H9 (cell line): Measurements from ENCODE around the gene STK17B. TPM values are rescaled to one million over a fixed set of nuclear protein-coding genes. Genes with fewer than 3 reads are reported as not detected.

Source experiments
- DNase-seq: peaks from one replicate; pipeline ENCODE4 v3.0.0-alpha.2; 2017
- H2AFZ ChIP-seq: one replicate; pipeline ENCODE4 v1.6.1; 2013; ENCODE audit warnings: mild to moderate bottlenecking, low read length, control low read depth, moderate library complexity
- H2AK5ac ChIP-seq: 2 replicates; pipeline ENCODE4 v1.6.1; 2013; ENCODE audit warnings: low read length, control low read depth, mixed read lengths; ENCODE audit not compliant: insufficient read length
- H2BK120ac ChIP-seq: one replicate; pipeline ENCODE4 v1.6.1; 2013; ENCODE audit warnings: low read depth, mild to moderate bottlenecking, low read length, control low read depth, inconsistent platforms; ENCODE audit not compliant: poor library complexity, severe bottlenecking
- H2BK12ac ChIP-seq: 2 replicates; pipeline ENCODE4 v1.6.1; 2013; ENCODE audit warnings: low read length, control low read depth, mixed read lengths, low read depth; ENCODE audit not compliant: insufficient read length
- H2BK15ac ChIP-seq: 2 replicates; pipeline ENCODE4 v1.6.1; 2013; ENCODE audit warnings: low read depth, low read length, control low read depth
- H2BK20ac ChIP-seq: one replicate; pipeline ENCODE4 v1.6.1; 2013; ENCODE audit warnings: low read depth, mild to moderate bottlenecking, low read length, control low read depth, inconsistent platforms; ENCODE audit not compliant: poor library complexity, severe bottlenecking
- H2BK5ac ChIP-seq: 2 replicates; pipeline ENCODE4 v1.6.1; 2013; ENCODE audit warnings: low read length, control low read depth, mixed read lengths; ENCODE audit not compliant: insufficient read length
- H3K14ac ChIP-seq: 2 replicates; pipeline ENCODE4 v1.6.1; 2013; ENCODE audit warnings: low read length, control low read depth; ENCODE audit not compliant: insufficient read depth
- H3K18ac ChIP-seq: 2 replicates; pipeline ENCODE4 v1.6.1; 2013; ENCODE audit warnings: low read depth, mild to moderate bottlenecking, mixed read lengths, low read length, control low read depth; ENCODE audit not compliant: insufficient read length
- H3K23ac ChIP-seq: 2 replicates; pipeline ENCODE4 v1.6.1; 2013; ENCODE audit warnings: low read length, control low read depth, mixed read lengths, low read depth; ENCODE audit not compliant: insufficient read length
- H3K23me2 ChIP-seq: 2 replicates; pipeline ENCODE4 v1.6.1; 2013; ENCODE audit warnings: low read depth, mild to moderate bottlenecking, mixed read lengths, low read length, control low read depth; ENCODE audit not compliant: insufficient read length, poor library complexity, severe bottlenecking
- H3K27ac ChIP-seq: 2 replicates; pipeline ENCODE4 v1.5.1; 2013; ENCODE audit warnings: low read length, control low read depth, mixed read lengths, low read depth; ENCODE audit not compliant: insufficient read length
- H3K27me3 ChIP-seq: 2 replicates; pipeline ENCODE4 v1.6.1; 2013; ENCODE audit warnings: low read length, control low read depth, inconsistent platforms; ENCODE audit not compliant: insufficient read depth
- H3K4ac ChIP-seq: 2 replicates; pipeline ENCODE4 v1.6.1; 2013; ENCODE audit warnings: low read depth, mild to moderate bottlenecking, control low read depth, inconsistent platforms, low read length, moderate library complexity
- H3K4me1 ChIP-seq: 2 replicates; pipeline ENCODE4 v1.6.1; 2013; ENCODE audit warnings: low read length, control low read depth, inconsistent platforms; ENCODE audit not compliant: insufficient read depth
- H3K4me2 ChIP-seq: 2 replicates; pipeline ENCODE4 v1.6.1; 2013; ENCODE audit warnings: low read length, control low read depth, mixed read lengths; ENCODE audit not compliant: insufficient read length, insufficient read depth
- H3K56ac ChIP-seq: 2 replicates; pipeline ENCODE4 v1.6.1; 2013; ENCODE audit warnings: low read depth, mild to moderate bottlenecking, mixed read lengths, low read length, control low read depth; ENCODE audit not compliant: insufficient read length
- H3K79me1 ChIP-seq: 2 replicates; pipeline ENCODE4 v1.6.1; 2013; ENCODE audit warnings: low read depth, mild to moderate bottlenecking, moderate library complexity, low read length, control low read depth, inconsistent platforms; ENCODE audit not compliant: insufficient read depth, poor library complexity, severe bottlenecking
- H3K79me2 ChIP-seq: 2 replicates; pipeline ENCODE4 v1.6.1; 2013; ENCODE audit warnings: low read length, control low read depth, inconsistent platforms; ENCODE audit not compliant: insufficient read depth
- H3K9ac ChIP-seq: 2 replicates; pipeline ENCODE4 v1.6.1; 2013; ENCODE audit warnings: low read length, control low read depth, mixed read lengths; ENCODE audit not compliant: insufficient read length; ENCODE audit errors: extremely low read depth
- H3K9me3 ChIP-seq: one replicate; pipeline ENCODE4 v1.6.1; 2013; ENCODE audit warnings: low read depth, low read length, inconsistent platforms; ENCODE audit not compliant: control insufficient read depth
- H3T11ph ChIP-seq: one replicate; pipeline ENCODE4 v1.6.1; 2013; ENCODE audit warnings: mild to moderate bottlenecking, low read length, control low read depth, inconsistent platforms
- H4K20me1 ChIP-seq: one replicate; pipeline ENCODE4 v1.6.1; 2013; ENCODE audit not compliant: control insufficient read depth, insufficient read length, insufficient read depth
- H4K5ac ChIP-seq: 2 replicates; pipeline ENCODE4 v1.6.1; 2013; ENCODE audit warnings: low read depth, mild to moderate bottlenecking, mixed read lengths, low read length, control low read depth; ENCODE audit not compliant: insufficient read length
- H4K8ac ChIP-seq: replicated peaks from 2 replicates; pipeline ENCODE4 v1.6.1; 2013; ENCODE audit warnings: low read length, control low read depth, mixed read lengths, low read depth; ENCODE audit not compliant: insufficient read length
- H4K91ac ChIP-seq: 2 replicates; pipeline ENCODE4 v1.6.1; 2013; ENCODE audit warnings: low read depth, mild to moderate bottlenecking, moderate library complexity, mixed read lengths, low read length, control low read depth; ENCODE audit not compliant: insufficient read length
- H3K27ac Mint-ChIP-seq, 3 experiments: 2 replicates in 2 of 3; 3 replicates in 1 of 3; pipeline ENCODE4 v1.8.0; 2020 to 2021; ENCODE audit warnings: mixed read lengths in 3 of 3, mild to moderate bottlenecking in 1 of 3, moderate library complexity in 1 of 3
- H3K27me3 Mint-ChIP-seq: 2 replicates; pipeline ENCODE4 v1.8.0; 2021; ENCODE audit warnings: low read depth, mild to moderate bottlenecking, moderate library complexity, mixed read lengths
- H3K36me3 Mint-ChIP-seq, 3 experiments: 2 replicates in 2 of 3; 3 replicates in 1 of 3; pipeline ENCODE4 v1.8.0; 2020 to 2021; ENCODE audit warnings: low read depth in 3 of 3, mixed read lengths in 3 of 3; ENCODE audit not compliant: insufficient read depth in 1 of 3
- H3K4me1 Mint-ChIP-seq, 2 experiments: 2 replicates each; pipeline ENCODE4 v1.8.0; 2020; ENCODE audit warnings: mixed read lengths in 2 of 2
- H3K4me3 Mint-ChIP-seq, 2 experiments: 2 replicates in 1 of 2; 3 replicates in 1 of 2; pipeline ENCODE4 v1.8.0; 2020 to 2021; ENCODE audit warnings: mild to moderate bottlenecking in 2 of 2, mixed read lengths in 2 of 2, moderate library complexity in 1 of 2
- H3K9me3 Mint-ChIP-seq, 2 experiments: 2 replicates in 1 of 2; 3 replicates in 1 of 2; pipeline ENCODE4 v1.8.0; 2020; ENCODE audit warnings: mild to moderate bottlenecking in 2 of 2, mixed read lengths in 2 of 2, moderate library complexity in 1 of 2
- CTCF ChIP-seq: fragments of 200-600 bp; sonication (generic); conservative IDR thresholded peaks from 3 replicates; pipeline ENCODE4 v1.8.0; 2021; ENCODE audit warnings: antibody characterized with exemption, mild to moderate bottlenecking
- WGBS: extraction: QIAGEN DNeasy Blood & Tissue Kit; methylation state at CpG from one replicate; pipeline ENCODE4 v1.1.7; 2013; ENCODE audit warnings: missing lambda C conversion rate, low lambda C conversion rate, mixed read lengths; ENCODE audit not compliant: insufficient read length; ENCODE audit errors: extremely low coverage; 5-methylcytosine and 5-hydroxymethylcytosine counted together
- total RNA-seq: library from RNA; stranded (reverse); gene quantifications from 2 replicates; pipeline ENCODE4 v1.2.1, GENCODE V29; 2021

The STK17B gene
- total RNA-seq, 1 experiment from 2014 or later = 6.1 TPM

- peaks cover 23% of the 10 kb centered on the region for H3K27me3 Mint-ChIP-seq
- no peak for TF ChIP-seq CTCF
- H4K91ac ChIP-seq = no peak overlapping the region
- no peaks in the 10 kb centered on the region for H3K9me3 Mint-ChIP-seq
- H2AFZ ChIP-seq = no peak overlapping the region
- H3K9ac ChIP-seq = no peak overlapping the region
- H3K56ac ChIP-seq = no peak overlapping the region
- H4K20me1 ChIP-seq = no peaks in the 10 kb centered on the region
- peaks cover 17 to 27% of the 10 kb centered on the region in 2 experiments for H3K4me1 Mint-ChIP-seq
- no peak overlapping the region for H3K4me2 ChIP-seq
- H4K8ac ChIP-seq = no peak overlapping the region
- no peak overlapping the region for H2BK120ac ChIP-seq
- H3K79me1 ChIP-seq = no peaks in the 10 kb centered on the region
- H3K27me3 ChIP-seq = no peaks in the 10 kb centered on the region
- H3K79me2 ChIP-seq = no peaks in the 10 kb centered on the region; the same call in 1 of the 2 replicates
- H2BK12ac ChIP-seq = no peak overlapping the region
- no peak overlapping the region for H3K23ac ChIP-seq
- H2AK5ac ChIP-seq = no peak overlapping the region
- no peak overlapping the region for H3K4ac ChIP-seq
- no peak overlapping the region for H2BK5ac ChIP-seq
- no peaks in the 10 kb centered on the region for H3K36me3 Mint-ChIP-seq
- DNase-seq = no peak
- H3K14ac ChIP-seq = no peak overlapping the region
- H3K23me2 ChIP-seq = peaks cover 11% of the 10 kb centered on the region
- no peaks in the 10 kb centered on the region for H3K4me1 ChIP-seq
- no peaks in the 10 kb centered on the region for H3K9me3 ChIP-seq
- H4K5ac ChIP-seq = no peak overlapping the region
- H2BK20ac ChIP-seq = no peak overlapping the region
- no peak overlapping the region for H3K18ac ChIP-seq
- WGBS = no CpG with 5 or more reads among the region's 5 CpGs
- H2BK15ac ChIP-seq = no peak overlapping the region
- H3K27ac ChIP-seq = no peak overlapping the region
- H3K27ac Mint-ChIP-seq = no peak overlapping the region
- no peak overlapping the region for H3K4me3 Mint-ChIP-seq
- no peak overlapping the region for H3T11ph ChIP-seq
Observed at GRCh38 chr2:196173505-196173904, 2.1 kb upstream of the STK17B start.
